ENCODE results near the gene PIP5K1B. TPM values are rescaled to one million over a fixed set of nuclear protein-coding genes. Genes with fewer than 3 reads are reported as not detected.

The PIP5K1B gene
- total and polyA plus RNA-seq, 2 experiments from 2014 or later = 1.3 to 2.8 TPM

GRCh38 chr9:68731857-68732256, 26.8 kb downstream of the PIP5K1B start (continued):
- TF ChIP-seq, protein P1, sequence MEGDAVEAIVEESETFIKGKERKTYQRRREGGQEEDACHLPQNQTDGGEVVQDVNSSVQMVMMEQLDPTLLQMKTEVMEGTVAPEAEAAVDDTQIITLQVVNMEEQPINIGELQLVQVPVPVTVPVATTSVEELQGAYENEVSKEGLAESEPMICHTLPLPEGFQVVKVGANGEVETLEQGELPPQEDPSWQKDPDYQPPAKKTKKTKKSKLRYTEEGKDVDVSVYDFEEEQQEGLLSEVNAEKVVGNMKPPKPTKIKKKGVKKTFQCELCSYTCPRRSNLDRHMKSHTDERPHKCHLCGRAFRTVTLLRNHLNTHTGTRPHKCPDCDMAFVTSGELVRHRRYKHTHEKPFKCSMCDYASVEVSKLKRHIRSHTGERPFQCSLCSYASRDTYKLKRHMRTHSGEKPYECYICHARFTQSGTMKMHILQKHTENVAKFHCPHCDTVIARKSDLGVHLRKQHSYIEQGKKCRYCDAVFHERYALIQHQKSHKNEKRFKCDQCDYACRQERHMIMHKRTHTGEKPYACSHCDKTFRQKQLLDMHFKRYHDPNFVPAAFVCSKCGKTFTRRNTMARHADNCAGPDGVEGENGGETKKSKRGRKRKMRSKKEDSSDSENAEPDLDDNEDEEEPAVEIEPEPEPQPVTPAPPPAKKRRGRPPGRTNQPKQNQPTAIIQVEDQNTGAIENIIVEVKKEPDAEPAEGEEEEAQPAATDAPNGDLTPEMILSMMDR (conservative IDR thresholded peaks at IDR 0.05; ENCODE audit: low read depth in 2 of 2) = no peak
- TF ChIP-seq, protein P2, sequence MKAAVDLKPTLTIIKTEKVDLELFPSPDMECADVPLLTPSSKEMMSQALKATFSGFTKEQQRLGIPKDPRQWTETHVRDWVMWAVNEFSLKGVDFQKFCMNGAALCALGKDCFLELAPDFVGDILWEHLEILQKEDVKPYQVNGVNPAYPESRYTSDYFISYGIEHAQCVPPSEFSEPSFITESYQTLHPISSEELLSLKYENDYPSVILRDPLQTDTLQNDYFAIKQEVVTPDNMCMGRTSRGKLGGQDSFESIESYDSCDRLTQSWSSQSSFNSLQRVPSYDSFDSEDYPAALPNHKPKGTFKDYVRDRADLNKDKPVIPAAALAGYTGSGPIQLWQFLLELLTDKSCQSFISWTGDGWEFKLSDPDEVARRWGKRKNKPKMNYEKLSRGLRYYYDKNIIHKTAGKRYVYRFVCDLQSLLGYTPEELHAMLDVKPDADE (IDR thresholded peaks at IDR 0.05) = no peak
- TF ChIP-seq CREB1 (CRISPR knock-in tag; IDR thresholded peaks at IDR 0.05; ENCODE audit: low read depth) (no peak), ZNF331 (CRISPR knock-in tag; IDR thresholded peaks at IDR 0.05; ENCODE audit: low read depth) (no peak), EZH2phosphoT487 (IDR thresholded peaks at IDR 0.05; ENCODE audit: unreplicated experiment) (no peak), STAT1 (IDR thresholded peaks at IDR 0.05; ENCODE audit: unreplicated experiment) (no peak), EZH2 (IDR thresholded peaks at IDR 0.05; ENCODE audit: low read depth, unreplicated experiment) (no peak)

DNA sequence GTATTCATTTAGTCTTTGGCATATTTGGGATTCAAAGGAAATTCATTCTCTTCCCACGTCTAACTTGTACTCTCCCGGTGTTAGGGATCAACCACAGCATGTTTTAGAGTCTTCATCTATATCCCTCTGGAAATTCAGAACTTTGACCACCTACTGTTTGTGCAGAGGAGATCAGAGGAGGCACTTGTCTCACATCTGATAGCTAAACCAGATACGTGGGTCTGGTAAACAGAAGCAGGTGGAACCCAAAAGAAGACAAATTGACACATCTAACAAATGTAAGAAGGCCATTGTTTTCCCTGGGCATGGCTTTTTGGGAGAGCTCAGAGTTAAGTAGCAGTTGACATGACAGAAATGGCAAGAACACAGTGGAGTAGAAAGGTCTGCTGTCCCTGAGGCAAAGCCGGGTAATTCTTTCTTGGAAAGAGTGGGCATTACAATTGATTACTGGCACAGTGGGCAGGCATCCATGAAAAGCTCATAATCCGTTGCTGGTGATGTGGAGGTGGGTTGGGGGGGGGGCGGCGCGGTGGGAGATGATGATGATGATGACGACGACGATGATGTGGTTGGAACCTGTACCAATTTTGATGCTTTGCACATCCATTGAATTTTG, 27.5 kb downstream of the PIP5K1B start:
- Histone ChIP-seq H3K4me3 (no peak overlapping the region), H3K36me3 (ENCODE audit: insufficient read depth) (no peaks in the 10 kb centered on the region), H3K79me2 (replicated peaks; ENCODE audit: insufficient read depth) (no peaks in the 10 kb centered on the region), H3K9me2 (ENCODE audit: insufficient read depth) (no peaks in the 10 kb centered on the region; the same call in none of the 2 replicates), H3F3A (replicated peaks; ENCODE audit: low read depth) (no peaks in the 10 kb centered on the region), H4K20me1 (replicated peaks; ENCODE audit: insufficient read depth) (no peaks in the 10 kb centered on the region), H3K27ac (ENCODE audit: low read depth) (no peak overlapping the region), H3K27me3 (ENCODE audit: insufficient read depth) (no peaks in the 10 kb centered on the region), H3K4me2 (no peak overlapping the region), H2AFZ (no peak overlapping the region), H3K4me1 (ENCODE audit: insufficient read depth) (peaks cover 11% of the 10 kb centered on the region)
- peaks cover 29% of the 10 kb centered on the region for H3K4me1 Mint-ChIP-seq
- H3K4me3 Mint-ChIP-seq = no peak overlapping the region
- H3K27ac Mint-ChIP-seq = no peak overlapping the region
- H3K36me3 Mint-ChIP-seq (ENCODE audit: low read depth) = no peaks in the 10 kb centered on the region
- ATAC-seq = no peak
- no peak for DNase-seq (ENCODE audit: low spot score)
- no peaks in the 10 kb centered on the region for H3K9me3 Mint-ChIP-seq
- peaks cover 1% of the 10 kb centered on the region for H3K27me3 Mint-ChIP-seq (ENCODE audit: insufficient read depth, low read depth, poor library complexity)
- TF ChIP-seq, protein P3, sequence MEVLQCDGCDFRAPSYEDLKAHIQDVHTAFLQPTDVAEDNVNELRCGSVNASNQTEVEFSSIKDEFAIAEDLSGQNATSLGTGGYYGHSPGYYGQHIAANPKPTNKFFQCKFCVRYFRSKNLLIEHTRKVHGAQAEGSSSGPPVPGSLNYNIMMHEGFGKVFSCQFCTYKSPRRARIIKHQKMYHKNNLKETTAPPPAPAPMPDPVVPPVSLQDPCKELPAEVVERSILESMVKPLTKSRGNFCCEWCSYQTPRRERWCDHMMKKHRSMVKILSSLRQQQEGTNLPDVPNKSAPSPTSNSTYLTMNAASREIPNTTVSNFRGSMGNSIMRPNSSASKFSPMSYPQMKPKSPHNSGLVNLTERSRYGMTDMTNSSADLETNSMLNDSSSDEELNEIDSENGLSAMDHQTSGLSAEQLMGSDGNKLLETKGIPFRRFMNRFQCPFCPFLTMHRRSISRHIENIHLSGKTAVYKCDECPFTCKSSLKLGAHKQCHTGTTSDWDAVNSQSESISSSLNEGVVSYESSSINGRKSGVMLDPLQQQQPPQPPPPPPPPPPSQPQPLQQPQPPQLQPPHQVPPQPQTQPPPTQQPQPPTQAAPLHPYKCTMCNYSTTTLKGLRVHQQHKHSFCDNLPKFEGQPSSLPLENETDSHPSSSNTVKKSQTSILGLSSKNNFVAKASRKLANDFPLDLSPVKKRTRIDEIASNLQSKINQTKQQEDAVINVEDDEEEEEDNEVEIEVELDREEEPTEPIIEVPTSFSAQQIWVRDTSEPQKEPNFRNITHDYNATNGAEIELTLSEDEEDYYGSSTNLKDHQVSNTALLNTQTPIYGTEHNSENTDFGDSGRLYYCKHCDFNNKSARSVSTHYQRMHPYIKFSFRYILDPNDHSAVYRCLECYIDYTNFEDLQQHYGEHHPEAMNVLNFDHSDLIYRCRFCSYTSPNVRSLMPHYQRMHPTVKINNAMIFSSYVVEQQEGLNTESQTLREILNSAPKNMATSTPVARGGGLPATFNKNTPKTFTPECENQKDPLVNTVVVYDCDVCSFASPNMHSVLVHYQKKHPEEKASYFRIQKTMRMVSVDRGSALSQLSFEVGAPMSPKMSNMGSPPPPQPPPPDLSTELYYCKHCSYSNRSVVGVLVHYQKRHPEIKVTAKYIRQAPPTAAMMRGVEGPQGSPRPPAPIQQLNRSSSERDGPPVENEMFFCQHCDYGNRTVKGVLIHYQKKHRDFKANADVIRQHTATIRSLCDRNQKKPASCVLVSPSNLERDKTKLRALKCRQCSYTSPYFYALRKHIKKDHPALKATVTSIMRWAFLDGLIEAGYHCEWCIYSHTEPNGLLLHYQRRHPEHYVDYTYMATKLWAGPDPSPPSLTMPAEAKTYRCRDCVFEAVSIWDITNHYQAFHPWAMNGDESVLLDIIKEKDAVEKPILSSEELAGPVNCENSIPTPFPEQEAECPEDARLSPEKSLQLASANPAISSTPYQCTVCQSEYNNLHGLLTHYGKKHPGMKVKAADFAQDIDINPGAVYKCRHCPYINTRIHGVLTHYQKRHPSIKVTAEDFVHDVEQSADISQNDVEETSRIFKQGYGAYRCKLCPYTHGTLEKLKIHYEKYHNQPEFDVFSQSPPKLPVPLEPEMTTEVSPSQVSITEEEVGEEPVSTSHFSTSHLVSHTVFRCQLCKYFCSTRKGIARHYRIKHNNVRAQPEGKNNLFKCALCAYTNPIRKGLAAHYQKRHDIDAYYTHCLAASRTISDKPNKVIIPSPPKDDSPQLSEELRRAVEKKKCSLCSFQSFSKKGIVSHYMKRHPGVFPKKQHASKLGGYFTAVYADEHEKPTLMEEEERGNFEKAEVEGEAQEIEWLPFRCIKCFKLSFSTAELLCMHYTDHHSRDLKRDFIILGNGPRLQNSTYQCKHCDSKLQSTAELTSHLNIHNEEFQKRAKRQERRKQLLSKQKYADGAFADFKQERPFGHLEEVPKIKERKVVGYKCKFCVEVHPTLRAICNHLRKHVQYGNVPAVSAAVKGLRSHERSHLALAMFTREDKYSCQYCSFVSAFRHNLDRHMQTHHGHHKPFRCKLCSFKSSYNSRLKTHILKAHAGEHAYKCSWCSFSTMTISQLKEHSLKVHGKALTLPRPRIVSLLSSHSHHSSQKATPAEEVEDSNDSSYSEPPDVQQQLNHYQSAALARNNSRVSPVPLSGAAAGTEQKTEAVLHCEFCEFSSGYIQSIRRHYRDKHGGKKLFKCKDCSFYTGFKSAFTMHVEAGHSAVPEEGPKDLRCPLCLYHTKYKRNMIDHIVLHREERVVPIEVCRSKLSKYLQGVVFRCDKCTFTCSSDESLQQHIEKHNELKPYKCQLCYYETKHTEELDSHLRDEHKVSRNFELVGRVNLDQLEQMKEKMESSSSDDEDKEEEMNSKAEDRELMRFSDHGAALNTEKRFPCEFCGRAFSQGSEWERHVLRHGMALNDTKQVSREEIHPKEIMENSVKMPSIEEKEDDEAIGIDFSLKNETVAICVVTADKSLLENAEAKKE (CRISPR knock-in tag; IDR thresholded peaks at IDR 0.05) = no peak
- TF ChIP-seq REST (IDR thresholded peaks at IDR 0.05; ENCODE audit: unreplicated experiment) = no peak
- TF ChIP-seq NANOG (IDR thresholded peaks at IDR 0.05; ENCODE audit: borderline replicate concordance) = no peak
- no peak for TF ChIP-seq CREB1 (CRISPR knock-in tag; IDR thresholded peaks at IDR 0.05; ENCODE audit: low read depth)

All from GM23338 (cell line).